GM18520 (cell line): ENCODE results near the gene TMEM127.
A peak's percentile ranks its signal among the peaks of the same experiment; 100 is the strongest.
"Not testable (repeated sequence)": the region's sequence is repeated elsewhere in the genome, so short reads cannot be mapped to it uniquely, and the experiment has no call there.

Source experiments
- ATAC-seq: cut with Tn5 transposase; IDR thresholded peaks from one replicate; pipeline ENCODE4 v1.9.1; 2021; ENCODE audit not compliant: unreplicated experiment

TMEM127 gene

GRCh38 chr2:96241900-96242611, 23.7 kb downstream of the TMEM127 start:
- ATAC-seq = peak; percentile 79

- ATAC-seq = no peak
Observed at GRCh38 chr2:96241227-96241626, 24.6 kb downstream of the TMEM127 start.

- ATAC-seq = no peak
Observed at GRCh38 chr2:96240341-96241038, 25.3 kb downstream of the TMEM127 start.

- ATAC-seq = no peak
Observed at GRCh38 chr2:96239745-96240264, 26.0 kb downstream of the TMEM127 start.

- no peak for ATAC-seq
Observed at GRCh38 chr2:96239091-96239490, 26.7 kb downstream of the TMEM127 start.

GRCh38 chr2:96238266-96238665, 27.5 kb downstream of the TMEM127 start:
- ATAC-seq = no peak

- ATAC-seq = no peak
Observed at GRCh38 chr2:96236882-96237281, 28.9 kb downstream of the TMEM127 start.

GRCh38 chr2:96233880-96234316, 31.9 kb downstream of the TMEM127 start:
- ATAC-seq = no peak

- ATAC-seq = no peak
Observed at GRCh38 chr2:96233436-96233835, 32.4 kb downstream of the TMEM127 start.

- ATAC-seq = no peak
Observed at GRCh38 chr2:96231316-96231715, 34.5 kb downstream of the TMEM127 start.

- peak; percentile 86 for ATAC-seq
Observed at GRCh38 chr2:96225016-96225533, 40.7 kb downstream of the TMEM127 start.

- ATAC-seq = not testable (repeated sequence)
Observed at GRCh38 chr2:96221106-96221505, 44.7 kb downstream of the TMEM127 start.

GRCh38 chr2:96219959-96220358, 45.8 kb downstream of the TMEM127 start:
- ATAC-seq = not testable (repeated sequence)

GRCh38 chr2:96218508-96219131, 47.2 kb downstream of the TMEM127 start:
- no peak for ATAC-seq

GRCh38 chr2:96214554-96214953, 51.2 kb downstream of the TMEM127 start:
- ATAC-seq = no peak

- ATAC-seq = no peak
Observed at GRCh38 chr2:96213379-96213778, 52.4 kb downstream of the TMEM127 start.

GRCh38 chr2:96212339-96212738, 53.5 kb downstream of the TMEM127 start:
- ATAC-seq = no peak

GRCh38 chr2:96209729-96210085, 56.1 kb downstream of the TMEM127 start:
- ATAC-seq = no peak

GRCh38 chr2:96209011-96209728, 56.6 kb downstream of the TMEM127 start:
- no peak for ATAC-seq

- peak; percentile 82 for ATAC-seq
Observed at GRCh38 chr2:96208143-96209010, 57.4 kb downstream of the TMEM127 start, which contains the start of gene STARD7. Gene STARD7, minus strand, starts transcription at chr2:96208827. Its CDS starts 393 bp downstream, at chr2:96208434.
